HG03469 (cell line): ENCODE results near the gene FANCD2OS.
"Not testable (repeated sequence)": the region's sequence is repeated elsewhere in the genome, so short reads cannot be mapped to it uniquely, and the experiment has no call there.

ENCODE experiments used
- ATAC-seq: cut with Tn5 transposase; IDR thresholded peaks from one replicate; pipeline ENCODE4 v1.9.1; 2021; ENCODE audit warnings: mild to moderate bottlenecking, moderate library complexity, moderate number of reproducible peaks; ENCODE audit not compliant: unreplicated experiment

The FANCD2OS gene

DNA sequence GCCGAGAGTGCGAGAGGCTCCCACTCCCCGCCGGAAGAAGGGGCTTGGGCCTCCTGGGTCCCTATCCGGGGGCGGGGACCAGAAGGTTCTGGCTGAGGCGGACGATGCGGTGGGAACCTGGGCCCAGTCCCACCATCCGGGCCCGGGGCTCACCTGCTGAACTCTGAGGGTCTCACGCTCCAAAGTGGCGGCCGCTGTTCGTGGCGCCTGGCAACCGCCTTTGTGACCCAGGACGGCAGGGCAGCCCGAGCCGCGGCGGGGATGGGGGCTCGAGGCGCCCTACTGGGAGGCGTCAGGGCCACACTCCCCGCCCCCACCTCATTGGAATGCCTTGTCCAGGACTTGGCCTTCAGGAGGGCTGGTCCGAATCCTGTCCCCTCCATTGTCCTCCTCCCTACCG is at the start of gene FANCD2OS:
TSS of gene FANCD2OS (minus strand) at position 165 of the 400 bp plus-strand sequence. CDS start 3,481 bp downstream, outside the sequence.
- no peak for ATAC-seq

DNA sequence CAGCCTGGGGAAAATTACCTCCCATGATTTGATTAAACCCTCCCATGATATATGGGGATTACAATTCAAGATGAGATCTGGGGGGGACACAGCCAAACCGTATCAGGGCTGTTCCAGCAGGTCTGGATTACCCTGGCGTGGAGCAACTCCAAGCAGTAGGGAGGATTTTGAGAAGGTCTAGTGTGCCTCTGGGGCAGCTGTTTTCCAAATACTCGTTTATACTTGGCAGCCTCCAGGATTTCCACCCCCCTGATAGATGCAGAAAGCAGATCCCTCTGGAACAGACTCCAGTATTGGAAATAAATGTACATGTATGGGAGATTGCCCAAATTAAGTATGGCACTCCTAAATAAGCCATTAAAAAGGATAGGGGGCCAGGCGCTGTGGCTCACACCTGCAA is 49.0 kb upstream of the FANCD2OS start:
- no peak for ATAC-seq

- ATAC-seq, result no peak
These were observed 47.6 kb upstream of the FANCD2OS start for GRCh38 chr3:10155658-10156057.

DNA sequence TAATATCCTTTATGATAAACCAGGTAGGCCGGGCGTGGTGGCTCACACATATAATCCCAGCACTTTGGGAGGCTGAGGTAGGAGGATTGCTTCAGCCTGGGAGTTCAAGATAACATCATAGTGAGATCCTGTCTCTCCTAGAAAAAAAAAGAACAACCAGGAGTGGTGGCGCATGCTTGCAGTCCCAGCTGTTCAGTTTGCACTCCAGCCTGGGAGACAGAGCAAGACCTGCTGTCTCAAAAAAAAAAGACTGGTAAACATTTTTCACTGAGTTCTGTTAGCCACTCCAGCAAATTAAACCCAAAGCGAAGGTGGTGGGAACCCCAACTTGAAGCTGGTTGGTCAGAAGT is 47.0 kb upstream of the FANCD2OS start:
- no peak for ATAC-seq

GRCh38 chr3:10154335-10155122 is 46.5 kb upstream of the FANCD2OS start:
- no peak for ATAC-seq

GRCh38 chr3:10150987-10151386 is 42.9 kb upstream of the FANCD2OS start:
- ATAC-seq, result no peak

GRCh38 chr3:10149226-10149625 is 41.2 kb upstream of the FANCD2OS start:
- no peak for ATAC-seq

- ATAC-seq, result no peak
These were observed 37.6 kb upstream of the FANCD2OS start for GRCh38 chr3:10145685-10146084.

DNA sequence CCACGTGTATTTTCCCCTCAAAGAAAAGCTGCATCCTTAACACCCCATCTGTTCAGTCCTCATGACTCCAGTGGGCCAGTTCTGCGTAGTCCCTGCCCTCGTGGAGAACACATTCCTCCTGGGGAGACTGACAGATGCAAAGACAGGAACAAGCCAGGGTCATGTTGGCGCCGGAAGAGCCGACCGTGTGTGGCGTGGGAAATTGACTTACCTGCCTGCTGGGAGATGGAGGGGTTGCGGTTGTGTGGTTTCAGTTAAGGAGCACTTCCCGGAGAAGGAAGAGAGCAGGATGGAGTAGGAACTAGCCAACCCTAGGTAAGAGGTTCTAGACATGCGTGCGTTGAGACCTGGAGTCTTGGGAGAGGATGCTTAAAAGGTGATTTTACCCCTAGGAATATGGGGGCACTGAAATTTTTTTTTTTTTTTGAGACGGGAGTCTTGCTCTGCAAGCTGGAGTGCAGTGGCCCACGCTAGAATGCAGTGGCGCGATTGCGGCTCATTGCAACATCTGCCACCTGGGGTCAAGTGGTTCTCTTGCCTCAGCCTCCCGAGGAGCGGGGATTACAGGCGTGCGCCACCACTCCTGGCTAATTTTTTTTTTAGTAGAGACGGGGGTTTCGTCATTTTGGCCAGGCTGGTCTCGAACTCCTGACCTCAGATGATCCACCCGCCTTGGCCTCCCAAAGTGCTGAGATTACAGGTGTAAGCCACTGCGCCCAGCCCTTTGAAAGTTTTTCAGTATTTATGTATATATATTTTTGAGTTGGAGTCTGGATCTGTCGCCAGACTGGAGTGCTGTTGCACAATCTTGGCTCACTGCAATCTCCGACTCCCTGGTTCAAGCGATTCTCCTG is 34.9 kb upstream of the FANCD2OS start:
- no peak for ATAC-seq

DNA sequence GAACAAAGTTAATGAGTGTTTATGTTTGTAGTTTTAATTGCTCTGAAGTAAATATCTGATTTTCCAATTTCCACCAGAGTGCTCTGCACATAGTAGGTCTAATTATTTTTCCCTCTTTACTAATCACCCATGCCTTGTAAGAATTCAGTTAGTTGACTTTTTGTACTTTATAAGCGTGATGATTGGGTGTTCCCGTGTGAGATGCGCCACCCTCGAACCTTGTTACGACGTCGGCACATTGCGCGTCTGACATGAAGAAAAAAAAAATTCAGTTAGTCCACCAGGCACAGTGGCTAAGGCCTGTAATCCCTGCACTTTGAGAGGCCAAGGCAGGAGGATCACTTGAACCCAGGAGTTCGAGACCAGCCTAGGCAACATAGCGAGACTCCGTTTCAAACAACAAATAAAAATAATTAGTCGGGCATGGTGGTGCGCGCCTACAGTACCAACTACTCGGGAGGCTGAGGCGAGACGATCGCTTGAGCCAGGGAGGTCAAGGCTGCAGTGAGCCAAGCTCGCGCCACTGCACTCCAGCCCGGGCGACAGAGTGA is 33.0 kb upstream of the FANCD2OS start:
- ATAC-seq, result no peak

- no peak for ATAC-seq
These were observed 29.1 kb upstream of the FANCD2OS start for GRCh38 chr3:10137178-10137577.

- ATAC-seq, result no peak
These were observed 28.5 kb upstream of the FANCD2OS start for GRCh38 chr3:10136426-10137005.

- ATAC-seq, result not testable (repeated sequence)
These were observed 27.8 kb upstream of the FANCD2OS start for GRCh38 chr3:10135872-10136271.

- ATAC-seq, result no peak
These were observed 14.7 kb upstream of the FANCD2OS start for GRCh38 chr3:10122724-10123123.

DNA sequence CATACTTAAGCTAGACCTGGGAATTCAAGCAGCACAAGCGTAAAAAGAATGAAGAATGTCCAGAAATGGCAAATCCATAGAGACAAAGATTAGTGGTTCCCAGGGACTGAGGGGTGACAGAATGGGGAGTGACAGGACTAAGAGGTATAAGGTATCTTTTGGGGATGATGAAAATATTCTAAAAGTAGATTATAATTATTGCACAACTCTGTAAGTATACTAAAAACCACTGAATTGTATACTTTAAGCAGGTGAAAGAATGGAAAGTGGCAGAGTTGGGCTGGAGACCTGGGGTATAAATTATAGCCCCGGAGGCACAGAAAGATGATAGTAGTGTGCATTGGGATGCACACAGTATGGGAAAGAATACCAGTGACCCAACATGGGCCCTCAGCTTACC is 13.0 kb upstream of the FANCD2OS start:
- no peak for ATAC-seq

DNA sequence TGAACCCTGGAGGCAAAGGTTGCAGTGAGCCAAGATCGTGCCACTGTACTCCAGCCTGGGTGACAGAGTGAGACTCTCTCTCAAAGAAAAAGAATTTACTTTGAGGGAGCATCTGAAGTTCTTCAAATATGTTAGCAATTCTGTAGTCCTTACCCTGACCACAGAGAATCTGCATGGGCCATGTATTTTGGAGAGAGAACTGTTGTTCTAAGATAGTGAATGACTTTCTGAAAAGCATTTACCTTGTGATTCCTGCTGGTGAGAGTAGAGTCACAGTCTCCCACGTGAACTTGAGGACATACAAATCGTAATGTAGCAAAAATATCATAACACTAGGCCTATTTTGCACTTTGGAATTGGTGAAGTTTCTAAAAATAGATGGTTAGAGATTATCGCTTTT is 11.3 kb upstream of the FANCD2OS start:
- ATAC-seq, result no peak

- ATAC-seq, result no peak
These were observed 8.9 kb upstream of the FANCD2OS start for GRCh38 chr3:10116928-10117327.

DNA sequence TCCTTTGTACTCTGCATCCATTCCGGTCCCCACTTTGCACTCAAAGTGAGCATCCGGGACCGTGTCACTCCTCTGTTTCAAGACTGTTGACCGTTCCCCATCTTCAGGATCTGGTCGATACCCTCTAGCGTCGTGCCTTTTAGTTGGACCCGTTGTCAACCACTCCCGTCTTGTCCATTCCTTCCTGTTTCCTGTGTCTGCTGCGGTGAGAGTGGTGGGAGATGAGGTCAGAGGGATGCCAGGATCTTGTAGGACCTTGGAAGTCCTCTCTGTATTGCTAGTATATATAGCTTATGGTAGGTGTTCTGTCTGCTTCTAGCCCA is 8.0 kb upstream of the FANCD2OS start:
- no peak for ATAC-seq

DNA sequence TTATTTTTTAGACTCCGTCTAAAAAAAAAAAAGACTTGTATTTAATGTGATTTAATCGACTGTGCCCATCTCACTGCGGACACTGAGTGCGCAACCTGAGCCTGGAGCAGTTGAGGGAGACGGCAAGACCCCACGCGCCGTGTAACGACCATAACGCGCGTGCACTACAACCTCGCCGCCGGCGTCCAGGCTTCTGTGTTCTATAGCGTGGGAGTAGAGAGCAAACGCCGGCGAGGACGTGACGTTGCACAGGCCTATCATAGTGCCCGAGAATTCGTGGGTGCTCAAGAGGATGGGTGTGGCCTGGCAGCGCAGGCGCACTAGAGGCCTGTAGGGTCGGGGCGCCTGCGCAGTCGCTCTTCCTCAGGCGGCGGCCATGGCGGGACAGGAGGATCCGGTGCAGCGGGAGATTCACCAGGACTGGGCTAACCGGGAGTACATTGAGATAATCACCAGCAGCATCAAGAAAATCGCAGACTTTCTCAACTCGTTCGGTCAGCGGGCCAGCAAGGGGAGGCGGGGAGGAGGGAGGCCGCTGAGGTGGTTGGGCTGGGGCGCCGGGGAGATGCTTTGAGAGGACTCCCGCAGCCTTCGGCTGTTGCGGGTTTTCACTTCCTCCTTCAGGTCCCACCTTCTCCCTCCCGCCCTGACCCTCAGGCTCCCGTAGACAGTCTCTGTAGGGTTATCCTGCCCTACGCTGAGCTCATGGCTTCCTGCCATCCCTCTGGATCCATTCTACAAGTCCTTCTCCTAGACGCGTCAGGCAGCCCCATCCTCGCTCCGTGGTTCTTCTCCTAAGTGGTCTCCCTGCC is 7.5 kb upstream of the FANCD2OS start, which contains the start of gene BRK1:
TSS of gene BRK1 (plus strand) at position 350 of the 812 bp plus-strand sequence. CDS start at position 377, 27 bp downstream.
- ATAC-seq, result peak; percentile 90

DNA sequence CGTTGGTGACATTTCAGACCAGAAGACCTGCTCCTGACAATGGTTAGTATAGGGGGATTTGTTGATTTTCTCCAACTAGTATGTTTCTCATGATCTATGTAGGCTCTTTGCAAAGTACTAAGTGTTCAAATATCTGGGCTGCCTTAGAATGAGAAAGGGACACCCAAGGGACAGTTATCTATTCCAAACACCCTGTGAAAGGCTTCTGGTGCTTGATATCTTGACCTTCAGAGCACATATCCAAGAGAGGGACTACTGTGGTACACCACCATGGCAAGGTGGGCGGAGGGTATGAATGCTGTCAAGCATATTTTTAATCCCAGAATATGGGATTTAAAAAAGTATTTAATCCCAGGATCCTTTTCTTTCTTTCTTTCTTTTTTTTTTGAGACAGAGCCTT is 1.1 kb downstream of the FANCD2OS start:
- ATAC-seq, result no peak

GRCh38 chr3:10099041-10099440 is 9.0 kb downstream of the FANCD2OS start:
- ATAC-seq, result no peak
